HCT116 (cell line): ENCODE results near the gene CELF2. TPM values are rescaled to one million over a fixed set of nuclear protein-coding genes. Genes with fewer than 3 reads are reported as not detected.

Experiments
- ATAC-seq: fragments of 200-7000 bp; cut with Tn5 transposase; 2 replicates; pipeline ENCODE4 v1.9.1; 2020; ENCODE audit warnings: mild to moderate bottlenecking, moderate library complexity
- BruUV-seq: library from RNA; stranded (reverse); fragments of 400-500 nt; replicated peaks from 2 replicates; lab custom pipeline; 2021; lab: Mats Ljungman, UMichigan
- CTCF ChIA-PET: fragments of 300-600 bp; sonication (Branson Sonifier 250); formaldehyde crosslinking; loops from one replicate; lab custom pipeline; 2021; ENCODE audit warnings: antibody characterized with exemption; lab: Charles Lee
- POLR2A ChIA-PET: fragments of 300-600, 350-600 bp; sonication (Branson Sonifier 250); formaldehyde crosslinking; loops from one replicate; lab custom pipeline; 2021; ENCODE audit warnings: antibody characterized with exemption; lab: Charles Lee
- RAD21 ChIA-PET, 2 experiments: fragments of 300-600 bp; sonication (Branson Sonifier 250); formaldehyde crosslinking; loops; one replicate each; lab custom pipeline; 2023; ENCODE audit warnings: low total read pairs in 2 of 2; ENCODE audit not compliant: uncharacterized antibody in 2 of 2, unreplicated experiment in 2 of 2, low non-redundant PET in 1 of 2; lab: Charles Lee
- DNase-seq: peaks from one replicate; pipeline ENCODE4 v3.0.0-alpha.2; 2010; ENCODE audit warnings: low read depth, low spot score
- H2AFZ ChIP-seq: fragments of 200-600 bp; shearing (Covaris generic), sonication (generic); 2 replicates; pipeline ENCODE4 v1.6.1; 2017; ENCODE audit warnings: low read depth, mixed run types, mixed read lengths, antibody characterized with exemption, low read length; ENCODE audit not compliant: poor library complexity, severe bottlenecking
- H3K27ac ChIP-seq: 2 replicates; pipeline ENCODE4 v1.5.1; 2012; ENCODE audit warnings: low read depth, low read length
- H3K27me3 ChIP-seq: fragments of 200-600 bp; sonication (generic); 2 replicates; pipeline ENCODE4 v1.6.1; 2016; ENCODE audit warnings: mixed run types, low read length, mixed read lengths; ENCODE audit not compliant: insufficient read depth
- H3K36me3 ChIP-seq, 2 experiments: fragments of 200-500 bp in 1 of 2; fragments of 200-600 bp in 1 of 2; sonication (Bioruptor generic) in 1 of 2; sonication (generic) in 1 of 2; 2 replicates each; pipeline versions ENCODE4 v1.5.1 to v1.6.1; 2014 to 2016; ENCODE audit warnings: low read length in 2 of 2, inconsistent platforms in 1 of 2, mixed read lengths in 1 of 2, mixed run types in 1 of 2; ENCODE audit not compliant: insufficient read depth in 2 of 2, control insufficient read depth in 1 of 2
- H3K4me1 ChIP-seq, 2 experiments: fragments of 200-600 bp in 1 of 2; sonication (generic) in 1 of 2; 2 replicates each; pipeline versions ENCODE4 v1.5.1 to v1.6.1; 2012 to 2017; ENCODE audit warnings: low read length in 2 of 2, inconsistent platforms in 1 of 2, mild to moderate bottlenecking in 1 of 2, mixed read lengths in 1 of 2, mixed run types in 1 of 2, moderate library complexity in 1 of 2; ENCODE audit not compliant: insufficient read depth in 2 of 2, control insufficient read depth in 1 of 2
- H3K4me2 ChIP-seq: fragments of 200-600 bp; sonication (generic); 2 replicates; pipeline ENCODE4 v1.6.1; 2017; ENCODE audit warnings: mixed run types, low read length, mixed read lengths
- H3K4me3 ChIP-seq, 2 experiments: fragments of 200-600 bp in 1 of 2; sonication (generic) in 1 of 2; replicated peaks in 1 of 2; 2 replicates each; pipeline ENCODE4 v1.5.1; 2011 to 2016; ENCODE audit warnings: low read length in 2 of 2, control low read depth in 1 of 2, low read depth in 1 of 2, mild to moderate bottlenecking in 1 of 2, mixed read lengths in 1 of 2, mixed run types in 1 of 2
- H3K79me2 ChIP-seq: fragments of 200-600 bp; sonication (generic); 2 replicates; pipeline ENCODE4 v1.6.1; 2017; ENCODE audit warnings: mild to moderate bottlenecking, mixed run types, low read length, moderate library complexity, mixed read lengths; ENCODE audit not compliant: insufficient read depth
- H3K9ac ChIP-seq: fragments of 200-600 bp; sonication (generic); 2 replicates; pipeline ENCODE4 v1.6.1; 2016; ENCODE audit warnings: low read length, mixed read lengths
- H3K9me2 ChIP-seq: fragments of 200-600 bp; sonication (generic), shearing (Covaris generic); 2 replicates; pipeline ENCODE4 v1.6.1; 2017; ENCODE audit warnings: mixed run types, mild to moderate bottlenecking, moderate library complexity; ENCODE audit not compliant: insufficient read depth
- H3K9me3 ChIP-seq, 2 experiments: fragments of 200-500 bp in 1 of 2; fragments of 200-600 bp in 1 of 2; sonication (Bioruptor generic) in 1 of 2; sonication (generic) in 1 of 2; 2 replicates each; pipeline ENCODE4 v1.6.1; 2014 to 2017; ENCODE audit warnings: low read length in 2 of 2, mixed read lengths in 2 of 2, inconsistent platforms in 1 of 2, low read depth in 1 of 2, mild to moderate bottlenecking in 1 of 2, mixed run types in 1 of 2, moderate library complexity in 1 of 2; ENCODE audit not compliant: control insufficient read depth in 1 of 2, insufficient read depth in 1 of 2
- H4K20me1 ChIP-seq: fragments of 200-600 bp; sonication (generic), shearing (Covaris generic); 2 replicates; pipeline ENCODE4 v1.6.1; 2017; ENCODE audit warnings: mixed run types, mild to moderate bottlenecking, moderate library complexity; ENCODE audit not compliant: insufficient read depth
- CBX3 ChIP-seq: IDR thresholded peaks from 2 replicates; pipeline ENCODE4 v1.6.1; 2012; ENCODE audit warnings: low read depth
- CEBPB ChIP-seq: IDR thresholded peaks from 2 replicates; pipeline ENCODE4 v1.6.1; 2012; ENCODE audit warnings: low read depth
- ELF1 ChIP-seq: IDR thresholded peaks from 2 replicates; pipeline ENCODE4 v1.6.1; 2012; ENCODE audit warnings: low read depth, borderline replicate concordance
- EZH2phosphoT487 ChIP-seq: fragments of 200-600 bp; IDR thresholded peaks from 2 replicates; pipeline ENCODE4 v1.6.1; 2018; ENCODE audit warnings: antibody characterized with exemption, borderline replicate concordance
- FOSL1 ChIP-seq: IDR thresholded peaks from 2 replicates; pipeline ENCODE4 v1.6.1; 2012; ENCODE audit warnings: low read depth
- RAD21 ChIP-seq: IDR thresholded peaks from 2 replicates; pipeline ENCODE4 v1.6.1; 2012; ENCODE audit warnings: low read depth, mild to moderate bottlenecking
- SRF ChIP-seq: IDR thresholded peaks from 2 replicates; pipeline ENCODE4 v1.6.1; 2012; ENCODE audit warnings: low read depth
- intact Hi-C: fragments of 100-400 bp; cut with micrococcal nuclease; formaldehyde crosslinking; loops from 2 replicates; pipeline ENCODE4 v1.10.0; 2022
- total RNA-seq: library from RNA; stranded (reverse); gene quantifications from one replicate; pipeline ENCODE4 v1.2.1, GENCODE V29; 2021; ENCODE audit not compliant: unreplicated experiment

CELF2 gene
- total RNA-seq, 1 experiment from 2014 or later, result 0.66 TPM

- H2AFZ ChIP-seq, result no peak overlapping the region
- H3K9me3 ChIP-seq, result peaks cover 0 to 8% of the 10 kb centered on the region in 2 experiments; a peak in 1 of 4 replicates
- no peak overlapping the region for H3K9ac ChIP-seq
- BruUV-seq, result no TSS peak
- no peaks in the 10 kb centered on the region for H4K20me1 ChIP-seq
- no peak overlapping the region for H3K4me2 ChIP-seq
- no peak overlapping the region for H3K4me3 ChIP-seq
- no peaks in the 10 kb centered on the region for H3K27me3 ChIP-seq
- no peaks in the 10 kb centered on the region for H3K79me2 ChIP-seq
- ChIA-PET RAD21 (no interaction called here), POLR2A (no interaction called here), CTCF (no interaction called here)
- no peaks in the 10 kb centered on the region for H3K36me3 ChIP-seq
- no peak overlapping the region for H3K27ac ChIP-seq
- no peaks in the 10 kb centered on the region for H3K4me1 ChIP-seq
- TF ChIP-seq FOSL1 (no peak), RAD21 (no peak), CEBPB (no peak), SRF (no peak), EZH2phosphoT487 (no peak), CBX3 (no peak), ELF1 (no peak)
- H3K9me2 ChIP-seq, result no peaks in the 10 kb centered on the region
- intact Hi-C loops, result no loop called here
- no peak for ATAC-seq
- no peak for DNase-seq
Measured at GRCh38 chr10:11085545-11085944, 67.9 kb downstream of the CELF2 start.

- no peaks in the 10 kb centered on the region for H3K27me3 ChIP-seq
- H4K20me1 ChIP-seq, result no peaks in the 10 kb centered on the region
- ATAC-seq, result no peak
- H3K9ac ChIP-seq, result no peak overlapping the region
- H3K9me3 ChIP-seq, result peaks cover 0 to 8% of the 10 kb centered on the region in 2 experiments; a peak in 1 of 4 replicates
- no TSS peak for BruUV-seq
- no peak overlapping the region for H3K4me3 ChIP-seq
- no peaks in the 10 kb centered on the region for H3K79me2 ChIP-seq
- intact Hi-C loops, result no loop called here
- H3K9me2 ChIP-seq, result no peaks in the 10 kb centered on the region
- ChIA-PET RAD21 (no interaction called here), POLR2A (no interaction called here), CTCF (no interaction called here)
- no peak overlapping the region for H3K4me2 ChIP-seq
- no peaks in the 10 kb centered on the region for H3K4me1 ChIP-seq
- H2AFZ ChIP-seq, result no peak overlapping the region
- H3K27ac ChIP-seq, result no peak overlapping the region
- DNase-seq, result no peak
- H3K36me3 ChIP-seq, result no peaks in the 10 kb centered on the region
- no peak for TF ChIP-seq CBX3
- TF ChIP-seq, all 23 proteins: peak for 0
Measured at GRCh38 chr10:11086177-11086840, 68.6 kb downstream of the CELF2 start.
